ENCODE data around the gene CCDC7. TPM values are rescaled to one million over a fixed set of nuclear protein-coding genes. Genes with fewer than 3 reads are reported as not detected.

Gene CCDC7
- total RNA-seq, 1 experiment from 2014 or later: 4.0 TPM

DNA sequence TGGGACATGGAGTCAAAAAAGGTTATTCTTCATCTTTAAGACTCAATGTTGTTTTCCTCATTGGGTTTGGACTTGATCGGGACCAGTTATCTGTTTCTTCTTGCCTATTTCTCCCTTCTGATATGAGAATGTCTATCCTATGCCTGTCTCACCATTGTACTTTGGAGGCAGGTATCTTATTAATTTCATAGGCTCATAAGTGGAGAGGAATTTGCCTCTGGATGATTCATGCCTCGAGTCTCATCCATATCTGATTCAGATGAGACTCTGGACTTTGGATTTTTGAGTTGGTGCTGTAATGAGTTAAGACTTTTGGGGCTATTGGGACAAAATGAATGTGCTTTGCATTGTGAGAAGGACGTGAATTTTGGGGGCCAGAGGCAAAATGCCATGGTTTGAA, 36.2 kb upstream of the CCDC7 start:
- CTCF ChIA-PET: no interaction called here
- RAD21 ChIA-PET (ENCODE audit: low non-redundant PET in 1 of 2, low total read pairs in 2 of 2, uncharacterized antibody in 2 of 2, unreplicated experiment in 2 of 2): no interaction called here
- no peak overlapping the region for H3K4me2 ChIP-seq (ENCODE audit: low read length)
- no peak for DNase-seq (ENCODE audit: low read depth, low spot score)
- POLR2A ChIA-PET: no interaction called here
- peaks cover 13 to 28% of the 10 kb centered on the region in 2 experiments for H3K4me1 ChIP-seq (ENCODE audit: control insufficient read depth in 1 of 2, insufficient read depth in 2 of 2, low read length in 2 of 2)
- no peak overlapping the region for H3K9ac ChIP-seq (ENCODE audit: low read length)
- no peaks in the 10 kb centered on the region for H4K20me1 ChIP-seq (ENCODE audit: insufficient read depth)
- no peak for ATAC-seq
- H3K4me3 ChIP-seq (replicated peaks in 1 of 2; ENCODE audit: low read depth in 1 of 2, low read length in 2 of 2): no peak overlapping the region
- no peak overlapping the region for H2AFZ ChIP-seq (ENCODE audit: low read depth, low read length, poor library complexity, severe bottlenecking)
- intact Hi-C loops (cut with micrococcal nuclease): no loop called here
- H3K79me2 ChIP-seq (ENCODE audit: insufficient read depth, low read length): no peaks in the 10 kb centered on the region
- H3K27me3 ChIP-seq (ENCODE audit: insufficient read depth, low read length): no peaks in the 10 kb centered on the region
- H3K9me2 ChIP-seq (ENCODE audit: insufficient read depth): no peaks in the 10 kb centered on the region
- H3K36me3 ChIP-seq (ENCODE audit: control insufficient read depth in 1 of 2, insufficient read depth in 2 of 2, low read length in 2 of 2): no peaks in the 10 kb centered on the region
- no peak for TF ChIP-seq CEBPB (IDR thresholded peaks at IDR 0.05; ENCODE audit: low read depth)
- no peak for TF ChIP-seq CBX3 (IDR thresholded peaks at IDR 0.05; ENCODE audit: low read depth)
- TF ChIP-seq ELF1 (IDR thresholded peaks at IDR 0.05; ENCODE audit: borderline replicate concordance, low read depth): no peak
- no peak for TF ChIP-seq POLR2AphosphoS5 (IDR thresholded peaks at IDR 0.05; ENCODE audit: low read depth, low read length)
- TF ChIP-seq YY1 (IDR thresholded peaks at IDR 0.05; ENCODE audit: extremely low read depth, insufficient replicate concordance, low read depth, low read length): no peak
- TF ChIP-seq, protein P1, sequence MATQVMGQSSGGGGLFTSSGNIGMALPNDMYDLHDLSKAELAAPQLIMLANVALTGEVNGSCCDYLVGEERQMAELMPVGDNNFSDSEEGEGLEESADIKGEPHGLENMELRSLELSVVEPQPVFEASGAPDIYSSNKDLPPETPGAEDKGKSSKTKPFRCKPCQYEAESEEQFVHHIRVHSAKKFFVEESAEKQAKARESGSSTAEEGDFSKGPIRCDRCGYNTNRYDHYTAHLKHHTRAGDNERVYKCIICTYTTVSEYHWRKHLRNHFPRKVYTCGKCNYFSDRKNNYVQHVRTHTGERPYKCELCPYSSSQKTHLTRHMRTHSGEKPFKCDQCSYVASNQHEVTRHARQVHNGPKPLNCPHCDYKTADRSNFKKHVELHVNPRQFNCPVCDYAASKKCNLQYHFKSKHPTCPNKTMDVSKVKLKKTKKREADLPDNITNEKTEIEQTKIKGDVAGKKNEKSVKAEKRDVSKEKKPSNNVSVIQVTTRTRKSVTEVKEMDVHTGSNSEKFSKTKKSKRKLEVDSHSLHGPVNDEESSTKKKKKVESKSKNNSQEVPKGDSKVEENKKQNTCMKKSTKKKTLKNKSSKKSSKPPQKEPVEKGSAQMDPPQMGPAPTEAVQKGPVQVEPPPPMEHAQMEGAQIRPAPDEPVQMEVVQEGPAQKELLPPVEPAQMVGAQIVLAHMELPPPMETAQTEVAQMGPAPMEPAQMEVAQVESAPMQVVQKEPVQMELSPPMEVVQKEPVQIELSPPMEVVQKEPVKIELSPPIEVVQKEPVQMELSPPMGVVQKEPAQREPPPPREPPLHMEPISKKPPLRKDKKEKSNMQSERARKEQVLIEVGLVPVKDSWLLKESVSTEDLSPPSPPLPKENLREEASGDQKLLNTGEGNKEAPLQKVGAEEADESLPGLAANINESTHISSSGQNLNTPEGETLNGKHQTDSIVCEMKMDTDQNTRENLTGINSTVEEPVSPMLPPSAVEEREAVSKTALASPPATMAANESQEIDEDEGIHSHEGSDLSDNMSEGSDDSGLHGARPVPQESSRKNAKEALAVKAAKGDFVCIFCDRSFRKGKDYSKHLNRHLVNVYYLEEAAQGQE (IDR thresholded peaks at IDR 0.05; ENCODE audit: low read depth): no peak
- TF ChIP-seq, protein P2, sequence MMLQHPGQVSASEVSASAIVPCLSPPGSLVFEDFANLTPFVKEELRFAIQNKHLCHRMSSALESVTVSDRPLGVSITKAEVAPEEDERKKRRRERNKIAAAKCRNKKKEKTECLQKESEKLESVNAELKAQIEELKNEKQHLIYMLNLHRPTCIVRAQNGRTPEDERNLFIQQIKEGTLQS (IDR thresholded peaks at IDR 0.05): no peak
- TF ChIP-seq TCF7L2 (IDR thresholded peaks at IDR 0.05; ENCODE audit: borderline replicate concordance, extremely low read depth, insufficient read depth, insufficient read length): no peak
- TF ChIP-seq, protein P3, sequence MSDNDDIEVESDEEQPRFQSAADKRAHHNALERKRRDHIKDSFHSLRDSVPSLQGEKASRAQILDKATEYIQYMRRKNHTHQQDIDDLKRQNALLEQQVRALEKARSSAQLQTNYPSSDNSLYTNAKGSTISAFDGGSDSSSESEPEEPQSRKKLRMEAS (IDR thresholded peaks at IDR 0.05): no peak
- TF ChIP-seq JUND (IDR thresholded peaks at IDR 0.05): no peak
- no peak for TF ChIP-seq RAD21 (IDR thresholded peaks at IDR 0.05; ENCODE audit: low read depth)
- no peak for TF ChIP-seq ZFX (IDR thresholded peaks at IDR 0.05)
- TF ChIP-seq SRF (IDR thresholded peaks at IDR 0.05; ENCODE audit: low read depth): no peak
- no peak for TF ChIP-seq EGR1 (IDR thresholded peaks at IDR 0.05; ENCODE audit: low read depth)
- no peak for TF ChIP-seq EZH2phosphoT487 (IDR thresholded peaks at IDR 0.05; ENCODE audit: borderline replicate concordance)
- TF ChIP-seq EZH2 (IDR thresholded peaks at IDR 0.05): no peak
- no peak for TF ChIP-seq ZNF274 (IDR thresholded peaks at IDR 0.05; ENCODE audit: low read depth, low read length)
- TF ChIP-seq FOSL1 (IDR thresholded peaks at IDR 0.05; ENCODE audit: low read depth): no peak
- H3K27ac ChIP-seq (ENCODE audit: low read depth, low read length): no peak overlapping the region
- no TSS peak for BruUV-seq (replicated peaks)
- no peaks in the 10 kb centered on the region for H3K9me3 ChIP-seq (ENCODE audit: control insufficient read depth in 1 of 2, insufficient read depth in 1 of 2, low read depth in 1 of 2, low read length in 2 of 2)
